NCI-H2029 treated with DMSO at 0.1 percent for 48 hours (cell line): ENCODE data around the gene OLA1.

Experiments
- DNase-seq: peaks from one replicate; lab custom pipeline; 2025; lab: John Stamatoyannopoulos, UW

Gene OLA1

DNA sequence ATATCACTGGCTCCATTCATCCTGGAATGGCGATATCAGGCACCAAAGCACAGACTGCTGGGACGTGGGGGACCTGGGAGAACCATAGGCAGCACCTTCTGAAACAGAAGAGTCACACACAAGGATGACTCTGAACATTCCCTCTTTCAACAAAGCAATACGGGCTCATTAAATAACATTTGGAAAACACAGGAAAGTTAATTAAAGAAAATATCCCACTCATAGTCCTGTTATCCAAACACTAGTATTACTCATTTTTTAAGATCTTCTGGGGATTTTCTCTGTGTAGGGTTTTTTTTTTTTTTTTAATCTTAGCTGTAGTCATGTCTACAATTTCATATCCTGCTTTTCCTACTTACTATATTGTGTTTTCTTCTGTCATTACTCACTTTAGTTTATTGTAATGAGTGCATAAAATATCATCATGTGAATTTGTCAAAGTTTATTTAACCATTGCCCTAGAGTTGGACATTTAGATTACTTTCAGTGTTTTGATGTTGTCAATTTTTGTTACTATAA lies 213.2 kb downstream of the OLA1 start:
- DNase-seq = no peak

DNA sequence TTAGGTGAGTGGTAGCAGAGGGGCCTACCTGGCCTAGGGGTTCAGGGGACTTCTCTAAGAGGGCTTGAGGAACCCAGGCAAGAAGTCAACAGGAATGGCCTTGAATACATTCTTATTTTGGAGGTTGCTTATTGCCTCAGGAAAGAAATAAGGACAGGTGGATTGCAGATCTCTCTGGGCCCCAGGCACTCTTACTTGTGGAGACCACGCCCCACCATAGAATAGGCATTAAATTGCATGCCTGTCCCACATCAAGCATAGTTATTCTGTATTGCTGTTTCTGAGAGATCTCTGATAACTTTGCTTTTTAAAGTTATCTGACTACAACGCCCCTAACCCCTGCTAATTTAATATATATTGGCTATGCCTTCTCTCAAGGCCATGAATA lies 215.2 kb downstream of the OLA1 start:
- no peak for DNase-seq

DNA sequence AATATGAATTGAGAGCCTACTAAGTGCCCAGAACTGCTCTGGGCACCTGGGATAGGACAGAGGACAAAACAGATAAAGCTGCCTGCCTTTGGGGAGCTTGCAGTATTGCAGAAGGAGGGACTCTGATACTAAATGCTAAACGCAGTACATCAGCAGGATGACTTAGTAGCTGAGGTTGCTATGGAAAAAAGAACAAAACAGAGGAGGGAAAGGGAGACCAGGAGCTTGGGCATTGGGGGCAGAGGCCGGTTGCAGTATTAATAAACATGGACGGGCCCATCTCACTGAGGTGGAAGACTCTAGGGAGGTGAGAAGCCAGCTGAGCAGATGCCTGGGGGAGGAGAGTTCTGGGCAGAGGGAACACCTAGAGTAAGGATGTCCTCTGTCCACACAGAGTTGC lies 217.1 kb downstream of the OLA1 start:
- DNase-seq = no peak

DNA sequence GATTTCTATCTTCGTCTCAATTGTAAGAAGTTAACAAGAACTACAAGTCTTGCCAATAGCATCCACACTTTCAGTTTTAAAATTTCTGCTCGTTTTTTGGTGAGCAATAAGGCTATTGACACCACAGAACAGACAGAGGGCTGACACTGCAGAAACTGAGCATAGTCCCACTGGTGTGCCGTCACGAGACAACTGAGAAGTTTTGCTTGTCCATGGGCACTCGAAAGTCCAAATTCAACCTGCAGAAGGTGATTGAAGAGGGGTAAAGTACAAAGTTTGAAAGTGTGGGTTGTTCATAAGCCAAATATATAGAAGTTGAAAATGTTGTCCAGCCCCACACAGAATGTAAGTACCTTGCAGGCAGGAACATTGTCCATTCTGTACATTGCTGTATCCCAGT lies 219.4 kb downstream of the OLA1 start:
- DNase-seq = no peak

DNA sequence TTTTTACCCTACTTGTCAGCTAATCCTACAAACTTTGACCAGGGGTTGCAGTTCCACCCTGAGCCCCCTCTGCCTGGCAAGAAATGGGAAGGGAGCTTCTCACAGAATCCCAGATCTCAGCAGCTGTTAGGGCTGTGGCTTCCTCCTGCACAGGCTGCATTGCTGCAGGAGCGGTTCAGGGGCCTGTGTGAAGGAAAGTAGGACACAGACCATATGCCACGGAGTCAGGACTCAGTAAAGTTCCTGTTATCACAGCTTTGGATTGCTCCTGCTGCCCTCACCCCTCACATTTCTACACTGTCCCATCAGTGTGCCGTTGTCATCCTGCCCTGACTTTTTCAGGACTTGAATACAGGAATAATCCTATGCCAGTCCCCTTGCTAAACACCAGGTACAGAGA lies 220.4 kb downstream of the OLA1 start:
- no peak for DNase-seq

DNA sequence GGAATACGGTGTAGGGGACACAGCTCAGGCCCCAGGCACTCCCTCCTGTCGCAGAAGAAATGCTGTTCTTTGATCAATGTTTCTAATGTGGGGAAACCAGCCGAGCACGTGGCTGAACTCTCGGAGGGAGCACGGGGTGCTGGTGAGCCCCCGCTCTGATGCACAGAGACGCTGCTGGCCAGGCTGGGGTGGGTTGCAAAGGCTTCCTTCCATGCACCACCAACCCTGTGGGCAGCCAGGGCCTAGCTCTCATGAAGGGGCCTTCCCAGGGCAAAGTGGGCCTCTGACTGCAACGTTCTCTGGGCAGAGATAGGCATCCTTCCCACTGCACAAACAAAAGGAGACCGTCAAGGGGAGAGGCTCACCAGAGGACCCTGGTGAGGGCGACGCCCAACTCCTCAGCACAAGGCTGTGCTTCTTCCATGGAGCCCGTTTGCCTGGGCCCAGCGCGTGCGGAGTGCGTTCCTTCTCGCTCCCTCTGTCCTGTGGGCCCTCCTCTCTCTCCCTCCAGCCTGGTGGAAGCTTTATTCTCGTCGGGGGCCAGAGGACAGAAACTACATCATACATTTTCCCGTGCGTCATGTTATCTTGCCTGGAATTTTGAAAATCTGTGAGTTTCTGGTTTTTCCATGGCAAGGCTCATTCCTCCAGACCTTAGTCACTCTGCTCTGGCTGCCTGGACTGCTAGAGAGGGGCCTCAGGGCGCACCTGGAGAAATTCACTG lies 222.0 kb downstream of the OLA1 start:
- DNase-seq = no peak

DNA sequence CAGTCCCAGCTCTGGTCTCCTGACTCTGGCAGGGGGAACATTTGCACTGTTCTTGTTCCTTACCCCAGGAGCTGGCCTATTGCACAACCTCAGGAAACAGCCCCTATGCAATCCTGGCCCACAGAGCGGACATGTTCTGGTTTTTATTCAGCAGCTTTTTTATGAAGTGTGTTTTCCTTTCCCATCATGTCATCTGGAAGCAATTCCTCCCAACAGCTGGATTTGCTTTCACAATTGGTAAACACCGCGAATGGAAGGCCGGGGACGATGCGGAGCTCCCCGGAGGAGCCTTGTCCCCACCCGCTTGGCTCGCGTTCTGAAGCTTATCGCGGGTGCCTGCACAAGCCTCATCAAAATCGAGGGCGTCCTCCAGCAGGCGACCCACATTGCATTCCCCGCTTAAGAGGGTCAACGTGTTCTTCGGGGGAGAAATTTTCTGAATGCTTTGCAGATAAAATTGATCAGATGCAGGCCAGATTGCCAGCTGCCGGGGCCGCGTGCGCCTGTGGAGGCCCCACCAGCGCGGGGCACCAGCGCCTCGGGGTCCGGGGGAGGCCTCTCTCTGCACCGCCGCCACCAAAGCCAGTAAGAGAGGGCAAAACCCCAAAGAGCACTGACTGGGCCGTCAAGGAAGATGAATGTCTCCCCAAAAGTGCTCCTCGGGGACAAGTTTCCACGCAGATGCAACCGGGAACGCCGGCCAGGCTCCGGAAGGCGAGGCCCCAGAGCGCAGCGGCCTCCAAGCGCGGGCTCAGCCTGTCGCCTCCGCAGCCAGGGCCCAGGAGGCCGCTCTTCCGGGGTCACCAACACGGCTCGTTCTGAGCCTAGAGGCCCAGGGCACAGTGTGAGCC lies 222.8 kb downstream of the OLA1 start:
- no peak for DNase-seq

DNA sequence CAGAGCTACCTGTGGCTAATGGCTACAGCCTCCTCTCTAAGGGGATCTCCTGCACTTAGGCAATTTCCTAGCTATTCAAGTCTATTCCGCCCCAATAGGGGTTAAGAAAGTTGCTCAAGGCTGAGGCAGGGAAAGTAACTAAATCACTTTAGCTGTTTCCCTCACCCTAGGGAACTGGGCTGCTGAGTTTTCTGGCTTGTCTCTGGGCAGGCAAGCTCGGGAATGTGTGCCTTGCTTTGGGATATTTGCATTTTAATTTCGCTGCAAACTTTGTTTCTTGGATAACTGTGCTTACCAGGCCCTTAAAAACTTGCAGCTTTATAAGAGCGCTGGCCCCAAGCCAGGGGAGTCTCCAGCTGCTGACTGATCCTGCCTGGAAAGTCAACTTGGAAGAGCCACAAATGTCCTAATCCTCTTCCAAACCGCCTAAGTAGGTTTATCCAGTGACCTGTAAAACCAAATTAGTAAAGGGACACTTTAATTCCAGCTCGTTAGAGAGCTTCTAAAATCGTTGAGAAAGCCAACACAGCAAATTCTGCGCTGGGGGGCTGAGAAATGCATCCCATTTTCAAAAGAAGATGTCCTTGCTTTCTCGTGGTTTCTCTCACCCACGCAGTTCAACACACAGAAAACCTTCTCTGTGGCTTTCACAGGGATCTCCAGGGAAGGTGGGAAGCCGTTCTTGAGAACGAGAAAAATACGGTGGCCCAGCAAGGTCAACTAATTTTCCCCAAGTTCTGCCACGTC lies 223.6 kb downstream of the OLA1 start:
- DNase-seq = no peak

DNA sequence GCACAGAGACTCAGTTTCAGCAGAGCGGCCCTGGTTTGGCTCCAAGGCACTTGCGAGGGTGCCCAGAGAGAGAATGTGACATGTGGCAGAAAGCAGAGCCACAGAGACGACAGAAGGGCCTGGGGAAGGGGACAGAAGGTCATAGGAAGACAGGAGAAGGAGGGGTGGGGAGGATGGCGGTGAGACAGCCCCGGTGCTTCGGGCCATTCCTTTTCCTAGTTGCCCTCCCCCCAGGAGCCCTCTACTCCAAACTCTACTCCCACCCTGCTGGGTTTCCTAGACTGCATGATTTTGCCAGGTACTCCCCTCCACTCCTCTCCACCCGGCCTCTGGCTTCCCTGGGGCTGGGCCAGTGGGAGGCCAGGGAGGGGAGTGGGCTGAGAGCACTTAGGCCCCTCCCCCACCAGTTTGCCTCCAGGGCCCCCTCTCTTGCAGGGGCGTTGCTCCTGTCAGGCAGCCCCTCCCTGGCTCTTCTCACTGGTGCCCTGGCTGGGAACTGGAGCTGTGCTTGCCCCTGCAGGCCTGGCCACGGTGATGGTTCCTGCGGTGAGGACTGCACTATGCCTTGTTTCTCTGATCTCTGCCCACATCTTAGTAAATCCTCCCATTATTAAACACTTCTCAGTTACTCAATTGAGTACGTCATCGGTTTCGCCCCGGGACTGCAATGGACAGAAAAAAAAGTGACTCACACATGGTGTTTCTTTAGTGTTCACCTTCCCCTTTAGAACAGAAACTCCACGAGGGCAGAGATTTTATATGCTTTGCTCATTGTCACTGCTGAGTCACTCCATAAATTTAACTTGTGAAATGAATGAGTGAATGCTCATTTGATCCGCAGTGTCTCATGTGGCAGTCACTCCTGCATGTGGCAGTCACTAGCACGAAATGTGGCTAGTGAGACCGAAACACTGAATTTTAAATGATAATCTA lies 224.5 kb downstream of the OLA1 start:
- no peak for DNase-seq
